ENCODE results near the gene SOX5. TPM values are rescaled to one million over a fixed set of nuclear protein-coding genes. Genes with fewer than 3 reads are reported as not detected.

The SOX5 gene
- total RNA-seq, 1 donor from 2014 or later: 2.9 TPM

DNA sequence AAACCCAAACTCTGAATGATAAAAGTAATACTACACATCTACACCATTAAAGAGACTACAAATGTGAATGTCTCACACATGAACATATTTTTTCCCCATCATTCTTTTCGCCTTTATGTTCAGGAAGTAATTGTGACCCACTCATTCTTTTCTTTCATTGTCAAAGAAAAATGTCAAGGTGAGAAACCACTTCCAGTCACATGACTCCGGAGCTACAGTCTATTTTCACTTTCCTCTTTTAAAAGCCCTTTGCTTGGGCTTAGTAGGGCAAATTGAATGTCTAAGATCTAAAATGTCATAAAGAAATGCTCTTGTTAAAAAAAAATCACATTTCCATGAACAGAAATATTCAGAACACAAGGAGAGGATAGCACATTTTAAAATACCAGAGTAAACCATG lies 461.3 kb downstream of the SOX5 start:
- TF ChIP-seq, protein P1, sequence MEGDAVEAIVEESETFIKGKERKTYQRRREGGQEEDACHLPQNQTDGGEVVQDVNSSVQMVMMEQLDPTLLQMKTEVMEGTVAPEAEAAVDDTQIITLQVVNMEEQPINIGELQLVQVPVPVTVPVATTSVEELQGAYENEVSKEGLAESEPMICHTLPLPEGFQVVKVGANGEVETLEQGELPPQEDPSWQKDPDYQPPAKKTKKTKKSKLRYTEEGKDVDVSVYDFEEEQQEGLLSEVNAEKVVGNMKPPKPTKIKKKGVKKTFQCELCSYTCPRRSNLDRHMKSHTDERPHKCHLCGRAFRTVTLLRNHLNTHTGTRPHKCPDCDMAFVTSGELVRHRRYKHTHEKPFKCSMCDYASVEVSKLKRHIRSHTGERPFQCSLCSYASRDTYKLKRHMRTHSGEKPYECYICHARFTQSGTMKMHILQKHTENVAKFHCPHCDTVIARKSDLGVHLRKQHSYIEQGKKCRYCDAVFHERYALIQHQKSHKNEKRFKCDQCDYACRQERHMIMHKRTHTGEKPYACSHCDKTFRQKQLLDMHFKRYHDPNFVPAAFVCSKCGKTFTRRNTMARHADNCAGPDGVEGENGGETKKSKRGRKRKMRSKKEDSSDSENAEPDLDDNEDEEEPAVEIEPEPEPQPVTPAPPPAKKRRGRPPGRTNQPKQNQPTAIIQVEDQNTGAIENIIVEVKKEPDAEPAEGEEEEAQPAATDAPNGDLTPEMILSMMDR (IDR thresholded peaks at IDR 0.05; ENCODE audit: borderline replicate concordance): no peak
- Histone ChIP-seq H3K4me3 (no peak overlapping the region), H3K27me3 (ENCODE audit: low read depth) (no peaks in the 10 kb centered on the region), H3K27ac (replicated peaks) (no peak overlapping the region), H3K36me3 (no peaks in the 10 kb centered on the region), H3K4me1 (no peaks in the 10 kb centered on the region), H3K9me3 (replicated peaks) (peaks cover 24% of the 10 kb centered on the region)
- DNase-seq: no peak
- intact Hi-C loops (cut with micrococcal nuclease): no loop called here

DNA sequence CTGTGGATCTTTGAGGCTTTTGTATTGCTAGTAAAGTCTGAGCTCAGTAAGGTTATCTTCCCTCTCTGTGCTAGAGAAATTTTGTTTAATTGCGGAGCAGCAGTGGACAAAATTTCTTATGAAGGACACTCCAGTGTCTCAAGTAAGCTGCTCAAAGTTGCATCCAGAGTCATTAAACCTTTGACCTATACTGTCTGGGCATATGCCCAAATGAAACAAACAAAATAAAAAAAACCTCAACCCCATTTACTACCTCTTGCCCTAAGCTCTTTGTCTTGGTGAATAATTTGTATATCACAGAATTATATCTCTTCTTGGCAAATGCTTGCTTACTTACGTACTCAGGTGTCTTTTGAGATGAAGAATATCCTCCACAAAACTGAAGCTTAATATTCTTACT lies 465.2 kb downstream of the SOX5 start:
- no peaks in the 10 kb centered on the region for H3K4me1 ChIP-seq
- TF ChIP-seq, protein P1 (IDR thresholded peaks at IDR 0.05; ENCODE audit: borderline replicate concordance): no peak
- peaks cover 25% of the 10 kb centered on the region for H3K9me3 ChIP-seq (replicated peaks)
- H3K36me3 ChIP-seq: no peaks in the 10 kb centered on the region
- H3K4me3 ChIP-seq: no peak overlapping the region
- H3K27me3 ChIP-seq (ENCODE audit: low read depth): no peaks in the 10 kb centered on the region
- intact Hi-C loops (cut with micrococcal nuclease): no loop called here
- H3K27ac ChIP-seq (replicated peaks): no peak overlapping the region
- DNase-seq: no peak

DNA sequence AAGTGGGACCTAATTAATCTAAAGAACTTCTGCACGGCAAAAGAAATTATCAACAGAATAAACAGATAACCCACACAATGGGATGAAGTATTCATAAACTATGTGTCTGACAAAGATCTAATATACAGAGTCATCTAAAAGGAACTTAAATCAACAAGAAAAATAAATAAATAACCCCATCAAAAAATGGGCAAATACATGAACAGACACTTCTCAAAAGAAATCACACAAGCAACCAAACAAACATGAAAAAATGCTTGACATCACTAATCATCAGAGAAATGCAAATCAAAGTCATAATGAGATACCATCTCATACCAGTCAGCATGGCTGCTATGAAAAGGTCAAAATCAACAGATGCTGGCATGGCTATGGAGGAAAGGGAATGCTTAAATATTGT lies 466.9 kb downstream of the SOX5 start:
- H3K36me3 ChIP-seq: no peaks in the 10 kb centered on the region
- no peak for DNase-seq
- no peaks in the 10 kb centered on the region for H3K4me1 ChIP-seq
- TF ChIP-seq, protein P1 (IDR thresholded peaks at IDR 0.05; ENCODE audit: borderline replicate concordance): no peak
- no peak overlapping the region for H3K4me3 ChIP-seq
- intact Hi-C loops (cut with micrococcal nuclease): no loop called here
- peaks cover 39% of the 10 kb centered on the region for H3K9me3 ChIP-seq (replicated peaks)
- H3K27ac ChIP-seq (replicated peaks): no peak overlapping the region
- no peaks in the 10 kb centered on the region for H3K27me3 ChIP-seq (ENCODE audit: low read depth)

Measured in left ventricle myocardium inferior (tissue), 1 donor.